ENCODE results near the gene SDF4. TPM values are rescaled to one million over a fixed set of nuclear protein-coding genes. Genes with fewer than 3 reads are reported as not detected.

The SDF4 gene
- total RNA-seq, 1 experiment from 2014 or later, result 122 TPM

DNA sequence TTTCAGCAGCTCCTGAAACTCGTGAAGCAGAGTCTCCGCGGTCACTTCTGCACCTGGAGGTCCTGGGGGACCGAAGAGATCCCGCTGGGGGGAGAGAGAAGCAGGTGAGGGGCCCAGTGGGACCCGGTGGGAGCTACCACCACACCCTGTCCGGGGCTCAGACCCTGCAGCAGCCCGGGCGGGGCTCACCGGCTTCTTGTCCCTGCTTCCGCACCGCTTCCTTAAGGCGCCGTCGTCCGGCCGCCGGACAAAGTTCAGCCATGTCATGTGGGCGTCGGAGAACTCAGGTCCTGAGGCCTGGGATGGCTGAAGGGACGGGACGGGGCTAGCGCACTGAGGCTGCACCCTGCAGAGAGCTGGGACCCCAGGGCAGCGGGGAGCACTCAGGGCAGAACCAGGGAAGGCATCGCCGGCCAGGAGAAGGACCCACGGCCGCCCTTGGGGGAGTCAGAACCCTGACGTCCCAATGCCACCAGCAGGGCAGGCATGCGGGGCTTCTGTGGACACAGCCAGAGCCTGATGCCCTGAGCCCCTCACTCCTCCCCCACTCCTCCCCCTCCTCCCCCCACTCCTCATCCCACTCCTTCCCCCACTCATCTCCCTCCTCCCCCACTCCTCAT is 12.5 kb upstream of the SDF4 start:
- intact Hi-C loops (cut with micrococcal nuclease), result no loop called here
- Mint-ChIP-seq H3K27ac (ENCODE audit: low read depth, unreplicated experiment) (no peak overlapping the region), H3K4me1 (ENCODE audit: insufficient read depth, unreplicated experiment) (no peaks in the 10 kb centered on the region), H3K4me3 (ENCODE audit: unreplicated experiment) (no peak overlapping the region), H3K9me3 (ENCODE audit: unreplicated experiment) (no peaks in the 10 kb centered on the region), H3K36me3 (ENCODE audit: insufficient read depth, unreplicated experiment) (no peaks in the 10 kb centered on the region), H3K27me3 (ENCODE audit: insufficient read depth, unreplicated experiment) (no peaks in the 10 kb centered on the region)
- CTCF ChIA-PET, result no interaction called here
- POLR2A ChIA-PET, result interaction anchor here (1.4 kb wide), 1 partner anchor 13 kb away, joined by 4 read pairs; no protein-coding TSS in a partner anchor
- DNase-seq (ENCODE audit: unreplicated experiment), result no peak
- TF ChIP-seq, protein P1, sequence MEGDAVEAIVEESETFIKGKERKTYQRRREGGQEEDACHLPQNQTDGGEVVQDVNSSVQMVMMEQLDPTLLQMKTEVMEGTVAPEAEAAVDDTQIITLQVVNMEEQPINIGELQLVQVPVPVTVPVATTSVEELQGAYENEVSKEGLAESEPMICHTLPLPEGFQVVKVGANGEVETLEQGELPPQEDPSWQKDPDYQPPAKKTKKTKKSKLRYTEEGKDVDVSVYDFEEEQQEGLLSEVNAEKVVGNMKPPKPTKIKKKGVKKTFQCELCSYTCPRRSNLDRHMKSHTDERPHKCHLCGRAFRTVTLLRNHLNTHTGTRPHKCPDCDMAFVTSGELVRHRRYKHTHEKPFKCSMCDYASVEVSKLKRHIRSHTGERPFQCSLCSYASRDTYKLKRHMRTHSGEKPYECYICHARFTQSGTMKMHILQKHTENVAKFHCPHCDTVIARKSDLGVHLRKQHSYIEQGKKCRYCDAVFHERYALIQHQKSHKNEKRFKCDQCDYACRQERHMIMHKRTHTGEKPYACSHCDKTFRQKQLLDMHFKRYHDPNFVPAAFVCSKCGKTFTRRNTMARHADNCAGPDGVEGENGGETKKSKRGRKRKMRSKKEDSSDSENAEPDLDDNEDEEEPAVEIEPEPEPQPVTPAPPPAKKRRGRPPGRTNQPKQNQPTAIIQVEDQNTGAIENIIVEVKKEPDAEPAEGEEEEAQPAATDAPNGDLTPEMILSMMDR (IDR thresholded peaks at IDR 0.05; ENCODE audit: unreplicated experiment), result no peak
- no TSS peak for BruUV-seq (replicated peaks)

GRCh38 chr1:1243807-1244191 is 12.0 kb upstream of the SDF4 start:
- ChIA-PET POLR2A (interaction anchor here (1.4 kb wide), 1 partner anchor 13 kb away, joined by 4 read pairs; no protein-coding TSS in a partner anchor), CTCF (interaction anchor here (0.9 kb wide), 1 partner anchor 122 kb away, joined by 5 read pairs; no protein-coding TSS in a partner anchor)
- Mint-ChIP-seq H3K36me3 (ENCODE audit: insufficient read depth, unreplicated experiment) (no peaks in the 10 kb centered on the region), H3K27ac (ENCODE audit: low read depth, unreplicated experiment) (no peak overlapping the region), H3K9me3 (ENCODE audit: unreplicated experiment) (no peaks in the 10 kb centered on the region), H3K27me3 (ENCODE audit: insufficient read depth, unreplicated experiment) (no peaks in the 10 kb centered on the region), H3K4me1 (ENCODE audit: insufficient read depth, unreplicated experiment) (no peaks in the 10 kb centered on the region), H3K4me3 (ENCODE audit: unreplicated experiment) (no peak overlapping the region)
- DNase-seq (ENCODE audit: unreplicated experiment), result no peak
- intact Hi-C loops (cut with micrococcal nuclease), result no loop called here
- no TSS peak for BruUV-seq (replicated peaks)
- TF ChIP-seq, protein P1 (IDR thresholded peaks at IDR 0.05; ENCODE audit: unreplicated experiment), result no peak

DNA sequence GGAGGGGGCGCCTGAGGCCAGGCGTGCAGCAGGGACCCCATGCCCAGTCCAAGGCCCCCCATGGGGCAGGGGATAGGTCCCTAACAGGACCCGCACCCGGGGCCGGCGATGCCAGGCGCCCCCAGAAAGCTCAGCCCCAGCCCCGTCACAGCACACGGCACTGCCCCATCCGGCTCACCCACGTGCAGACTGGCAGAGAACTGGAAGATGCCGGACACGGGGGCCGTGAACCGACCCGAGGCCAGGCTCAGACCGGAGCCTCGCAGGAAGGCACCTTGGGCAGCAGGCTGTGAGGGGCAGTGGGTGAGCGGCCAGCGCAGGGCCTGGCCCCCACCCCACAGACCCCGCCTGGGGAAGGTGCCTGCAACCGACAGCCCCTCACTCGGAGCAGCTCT is 11.5 kb upstream of the SDF4 start:
- POLR2A ChIA-PET, result interaction anchor here (1.4 kb wide), 2 partner anchors 12 kb away, joined by 3 to 4 read pairs; partner anchors contain the start of gene SDF4
- no peaks in the 10 kb centered on the region for H3K4me1 Mint-ChIP-seq (ENCODE audit: insufficient read depth, unreplicated experiment)
- TF ChIP-seq, protein P1 (IDR thresholded peaks at IDR 0.05; ENCODE audit: unreplicated experiment), result no peak
- BruUV-seq (replicated peaks), result no TSS peak
- no peaks in the 10 kb centered on the region for H3K9me3 Mint-ChIP-seq (ENCODE audit: unreplicated experiment)
- H3K4me3 Mint-ChIP-seq (ENCODE audit: unreplicated experiment), result no peak overlapping the region
- no peak for DNase-seq (ENCODE audit: unreplicated experiment)
- no peaks in the 10 kb centered on the region for H3K27me3 Mint-ChIP-seq (ENCODE audit: insufficient read depth, unreplicated experiment)
- CTCF ChIA-PET, result interaction anchor here (0.9 kb wide), 1 partner anchor 121 kb away, joined by 5 read pairs; no protein-coding TSS in a partner anchor
- no peaks in the 10 kb centered on the region for H3K36me3 Mint-ChIP-seq (ENCODE audit: insufficient read depth, unreplicated experiment)
- intact Hi-C loops (cut with micrococcal nuclease), result no loop called here
- H3K27ac Mint-ChIP-seq (ENCODE audit: low read depth, unreplicated experiment), result no peak overlapping the region

- H3K9me3 Mint-ChIP-seq (ENCODE audit: unreplicated experiment), result no peaks in the 10 kb centered on the region
- TF ChIP-seq, protein P1 (IDR thresholded peaks at IDR 0.05; ENCODE audit: unreplicated experiment), result no peak
- H3K4me1 Mint-ChIP-seq (ENCODE audit: insufficient read depth, unreplicated experiment), result no peaks in the 10 kb centered on the region
- no peak overlapping the region for H3K4me3 Mint-ChIP-seq (ENCODE audit: unreplicated experiment)
- ChIA-PET CTCF (interaction anchor here (0.9 kb wide), 1 partner anchor 121 kb away, joined by 5 read pairs; no protein-coding TSS in a partner anchor), POLR2A (interaction anchor here (1.4 kb wide), 1 partner anchor 11 kb away, joined by 3 read pairs; the partner anchor contains the start of gene SDF4)
- no peaks in the 10 kb centered on the region for H3K27me3 Mint-ChIP-seq (ENCODE audit: insufficient read depth, unreplicated experiment)
- no peaks in the 10 kb centered on the region for H3K36me3 Mint-ChIP-seq (ENCODE audit: insufficient read depth, unreplicated experiment)
- BruUV-seq (replicated peaks), result no TSS peak
- intact Hi-C loops (cut with micrococcal nuclease), result no loop called here
- no peak for DNase-seq (ENCODE audit: unreplicated experiment)
- H3K27ac Mint-ChIP-seq (ENCODE audit: low read depth, unreplicated experiment), result no peak overlapping the region
Observed at GRCh38 chr1:1242461-1243265, 10.9 kb upstream of the SDF4 start.

Data from MCF 10A (cell line).